Stimulated activated memory B cell treated with anti-CD40 and anti-IgM and Interleukin-4, amounts not matched to agents 10 μg/mL and 1 μg/mL and 100 μg/mL, for 72 hours (primary cell): ENCODE measurements around the gene PMS2.
"Not testable (repeated sequence)": the region's sequence is repeated elsewhere in the genome, so short reads cannot be mapped to it uniquely, and the experiment has no call there.

Experiments used
- ATAC-seq: fragments of 150-1000 bp; cut with Tn5 transposase; 2 replicates; pipeline ENCODE4 v1.10.0; 2021
- H3K27ac Mint-ChIP-seq: one replicate; pipeline ENCODE4 v1.8.0; 2022; ENCODE audit warnings: mild to moderate bottlenecking, mixed read lengths
- H3K27me3 Mint-ChIP-seq: one replicate; pipeline ENCODE4 v1.8.0; 2022; ENCODE audit warnings: mixed read lengths
- H3K36me3 Mint-ChIP-seq: one replicate; pipeline ENCODE4 v1.8.0; 2022; ENCODE audit warnings: mixed read lengths
- H3K4me1 Mint-ChIP-seq: one replicate; pipeline ENCODE4 v1.8.0; 2022; ENCODE audit warnings: mixed read lengths
- H3K4me3 Mint-ChIP-seq: one replicate; pipeline ENCODE4 v1.8.0; 2022; ENCODE audit warnings: mild to moderate bottlenecking, moderate library complexity, mixed read lengths
- H3K9me3 Mint-ChIP-seq: one replicate; pipeline ENCODE4 v1.8.0; 2022; ENCODE audit warnings: mixed read lengths

Gene PMS2

GRCh38 chr7:5987061-5987460 is 21.8 kb downstream of the PMS2 start:
- H3K4me1 Mint-ChIP-seq, H3K27me3 Mint-ChIP-seq, H3K4me3 Mint-ChIP-seq, H3K9me3 Mint-ChIP-seq, H3K27ac Mint-ChIP-seq, ATAC-seq: not testable (repeated sequence)
- peaks cover 16% of the 10 kb centered on the region for H3K36me3 Mint-ChIP-seq

GRCh38 chr7:5979680-5980314 is 29.1 kb downstream of the PMS2 start:
- H3K4me3 Mint-ChIP-seq, H3K27ac Mint-ChIP-seq, H3K9me3 Mint-ChIP-seq, ATAC-seq, H3K4me1 Mint-ChIP-seq, H3K27me3 Mint-ChIP-seq: not testable (repeated sequence)
- H3K36me3 Mint-ChIP-seq = peaks cover 12% of the 10 kb centered on the region

DNA sequence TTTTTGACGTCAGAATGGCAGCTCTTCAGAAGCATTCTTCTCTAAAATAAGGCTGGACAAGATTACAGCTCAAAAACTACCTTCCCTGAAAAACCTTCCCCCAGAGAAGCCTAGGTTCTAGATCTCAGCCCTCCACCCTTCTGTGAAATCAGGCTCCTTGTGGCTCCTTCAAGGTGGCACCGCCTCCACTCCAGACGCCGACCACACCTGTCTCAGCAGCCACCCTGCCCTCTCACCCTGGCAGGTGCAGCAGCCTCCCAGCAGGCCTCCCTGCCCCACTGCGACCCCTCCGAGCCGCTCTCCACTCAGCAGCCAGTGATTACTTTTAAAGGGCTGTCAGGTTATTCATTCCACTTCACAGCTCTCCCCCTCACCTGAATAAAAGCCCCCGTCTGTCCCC is 35.3 kb downstream of the PMS2 start:
- not testable (repeated sequence) for H3K36me3 Mint-ChIP-seq, H3K4me1 Mint-ChIP-seq, H3K9me3 Mint-ChIP-seq, H3K27ac Mint-ChIP-seq, H3K4me3 Mint-ChIP-seq, ATAC-seq, H3K27me3 Mint-ChIP-seq

DNA sequence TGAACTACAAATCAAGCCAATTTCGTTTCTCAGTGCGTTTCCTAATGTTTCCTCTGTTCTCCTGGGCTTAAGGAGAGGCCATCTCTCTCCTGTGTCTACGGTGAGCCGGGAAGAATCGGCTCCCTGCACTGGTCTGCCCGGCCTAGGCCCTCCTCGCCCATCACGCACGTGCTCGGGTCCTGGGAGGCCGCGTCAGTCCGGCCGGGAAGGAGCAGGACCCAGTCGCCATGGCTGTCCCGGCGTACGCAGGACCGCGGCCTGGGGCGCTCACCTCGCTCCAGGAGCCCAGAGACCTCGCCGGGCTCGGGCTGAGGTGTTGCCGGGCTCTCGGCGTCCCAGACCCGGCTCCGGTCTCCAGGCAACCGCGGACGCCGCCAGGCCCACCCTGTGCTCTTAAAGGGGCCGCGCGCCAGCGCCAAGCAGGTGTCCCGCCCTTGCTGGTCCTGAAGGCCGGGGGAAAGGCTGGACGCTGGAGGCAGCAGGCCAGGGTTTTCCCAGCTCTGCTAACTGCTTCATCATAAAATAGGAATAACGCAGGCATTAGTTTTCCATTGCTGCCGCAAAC is 38.4 kb downstream of the PMS2 start, which contains the start of gene RSPH10B:
TSS of gene RSPH10B (minus strand) at position 343 of the 565 bp plus-strand sequence. CDS start 3,573 bp downstream, outside the sequence.
- H3K27me3 Mint-ChIP-seq, H3K4me3 Mint-ChIP-seq, H3K9me3 Mint-ChIP-seq, H3K36me3 Mint-ChIP-seq, H3K4me1 Mint-ChIP-seq, H3K27ac Mint-ChIP-seq: not testable (repeated sequence)
- peak; percentile 38 for ATAC-seq

DNA sequence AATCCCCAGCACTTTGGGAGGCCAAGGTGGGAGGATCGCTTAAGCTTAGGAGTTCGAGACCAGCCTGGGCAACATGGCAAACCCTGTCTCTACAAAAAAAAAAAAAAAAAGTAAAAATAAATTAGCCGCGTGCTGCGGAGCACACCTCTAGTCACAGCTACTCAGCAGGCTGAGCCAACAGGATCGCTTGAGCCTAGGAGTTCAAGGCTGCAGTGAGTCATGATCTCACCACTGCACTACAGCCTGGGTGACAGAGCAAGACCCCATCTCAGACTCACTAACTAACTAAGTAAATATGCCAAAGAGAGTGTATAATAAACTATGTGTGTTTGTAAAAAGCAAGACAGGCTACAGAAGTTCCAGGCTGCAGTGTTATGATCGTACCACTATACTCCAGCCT is 45.0 kb downstream of the PMS2 start:
- H3K4me1 Mint-ChIP-seq, H3K36me3 Mint-ChIP-seq, H3K27ac Mint-ChIP-seq, H3K27me3 Mint-ChIP-seq, ATAC-seq, H3K9me3 Mint-ChIP-seq, H3K4me3 Mint-ChIP-seq: not testable (repeated sequence)

DNA sequence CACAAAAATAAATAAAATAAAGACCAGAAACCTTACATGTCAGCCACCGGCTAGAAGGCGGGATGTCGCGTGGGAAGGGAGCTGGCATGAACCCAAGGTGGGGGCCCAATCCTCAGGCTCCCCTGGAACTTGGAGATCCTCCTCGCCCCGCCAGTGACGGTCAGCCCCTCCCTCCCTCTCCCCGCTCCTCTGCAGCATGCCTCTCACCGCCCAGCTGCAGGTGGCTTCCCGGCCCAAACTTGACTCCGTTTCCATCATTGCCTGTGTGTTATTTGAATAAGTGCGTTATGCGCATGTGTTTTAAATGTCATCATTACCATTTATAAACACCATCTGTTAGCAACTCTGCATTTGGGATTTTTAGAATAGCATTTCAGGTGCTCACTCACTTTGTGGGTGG is 45.6 kb downstream of the PMS2 start:
- not testable (repeated sequence) for H3K9me3 Mint-ChIP-seq, H3K27me3 Mint-ChIP-seq, H3K27ac Mint-ChIP-seq, H3K4me3 Mint-ChIP-seq, ATAC-seq, H3K36me3 Mint-ChIP-seq, H3K4me1 Mint-ChIP-seq

DNA sequence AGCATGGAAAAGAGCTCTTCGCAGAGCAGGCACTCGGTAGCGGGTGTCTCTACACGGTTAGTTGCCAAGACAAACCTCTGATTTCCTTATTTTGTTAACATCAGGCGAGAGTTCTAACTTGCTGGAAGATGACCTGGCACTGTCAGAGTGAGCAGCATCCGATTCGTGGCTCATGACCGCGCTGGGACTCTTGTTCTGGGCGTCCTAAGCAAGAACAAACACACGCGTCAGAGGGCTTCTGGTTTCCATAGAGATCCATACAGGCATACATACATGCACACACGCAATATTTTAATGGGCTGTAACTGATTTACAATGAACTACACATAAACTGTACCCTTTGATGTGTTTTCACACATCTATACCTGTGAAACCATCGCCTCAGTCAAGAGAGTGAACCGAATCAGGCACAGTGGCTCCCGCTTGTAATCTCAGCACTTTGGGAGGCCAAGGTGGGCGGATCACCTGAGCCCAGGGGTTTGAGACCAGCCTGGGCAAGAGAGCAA is 73.9 kb downstream of the PMS2 start:
- H3K36me3 Mint-ChIP-seq, H3K4me1 Mint-ChIP-seq, H3K27ac Mint-ChIP-seq, H3K27me3 Mint-ChIP-seq, H3K9me3 Mint-ChIP-seq, H3K4me3 Mint-ChIP-seq, ATAC-seq: not testable (repeated sequence)

- not testable (repeated sequence) for H3K4me3 Mint-ChIP-seq, H3K4me1 Mint-ChIP-seq, H3K27ac Mint-ChIP-seq, H3K27me3 Mint-ChIP-seq, H3K9me3 Mint-ChIP-seq, H3K36me3 Mint-ChIP-seq
- peak; percentile 51 for ATAC-seq
Measured at GRCh38 chr7:5931905-5932644, 76.8 kb downstream of the PMS2 start.

DNA sequence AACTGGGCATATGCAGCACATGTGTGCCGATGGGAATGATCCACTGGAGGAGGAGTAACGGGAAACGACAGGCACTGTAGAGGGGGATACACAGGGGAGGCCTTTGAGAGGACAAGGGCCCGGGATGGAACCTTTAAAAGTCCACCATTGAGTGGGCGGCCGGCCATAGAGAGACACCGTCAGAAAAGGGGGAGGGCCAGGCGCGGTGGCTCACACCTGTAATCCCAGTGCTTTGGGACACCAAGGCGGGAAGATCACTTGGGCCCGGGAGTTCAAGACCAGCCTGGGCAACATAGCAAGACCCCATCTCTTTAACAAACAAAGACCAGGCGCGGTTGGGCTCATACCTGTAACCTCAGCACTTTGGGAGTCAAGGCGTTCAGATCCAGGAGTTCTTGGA is 77.6 kb downstream of the PMS2 start:
- H3K9me3 Mint-ChIP-seq, H3K27ac Mint-ChIP-seq, H3K27me3 Mint-ChIP-seq, ATAC-seq, H3K36me3 Mint-ChIP-seq, H3K4me1 Mint-ChIP-seq, H3K4me3 Mint-ChIP-seq: not testable (repeated sequence)

GRCh38 chr7:5930290-5930689 is 78.6 kb downstream of the PMS2 start:
- not testable (repeated sequence) for H3K4me1 Mint-ChIP-seq, H3K4me3 Mint-ChIP-seq, H3K27ac Mint-ChIP-seq, H3K27me3 Mint-ChIP-seq, ATAC-seq, H3K36me3 Mint-ChIP-seq, H3K9me3 Mint-ChIP-seq

- ATAC-seq = not testable (repeated sequence)
Measured at GRCh38 chr7:5926263-5926870, 82.5 kb downstream of the PMS2 start.

GRCh38 chr7:5924630-5925029 is 84.2 kb downstream of the PMS2 start:
- not testable (repeated sequence) for H3K27me3 Mint-ChIP-seq, ATAC-seq

More at GRCh38 chr7:5926263-5926870, 82.5 kb downstream of the PMS2 start:
- H3K27me3 Mint-ChIP-seq, H3K36me3 Mint-ChIP-seq, H3K9me3 Mint-ChIP-seq, H3K4me3 Mint-ChIP-seq, H3K4me1 Mint-ChIP-seq, H3K27ac Mint-ChIP-seq: not testable (repeated sequence)

DNA sequence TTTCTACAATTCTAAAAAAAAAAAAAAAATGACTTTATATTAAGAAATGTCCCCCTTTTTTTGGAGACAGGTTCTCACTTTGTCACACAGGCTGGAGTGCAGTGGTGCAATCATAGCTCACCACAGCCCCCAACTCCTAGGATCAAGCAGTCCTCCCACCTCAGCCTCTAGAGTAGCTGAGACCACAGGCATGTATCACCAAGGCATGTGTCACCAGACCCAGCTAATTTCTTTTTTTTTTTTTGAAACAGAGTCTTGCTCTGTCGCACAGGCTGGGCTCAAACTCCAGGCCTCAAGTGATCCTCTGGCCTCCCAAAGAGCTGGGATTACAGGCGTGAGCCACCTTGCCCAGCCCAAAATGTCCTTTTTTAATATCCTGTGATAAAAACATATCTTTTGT is 84.7 kb downstream of the PMS2 start:
- H3K4me3 Mint-ChIP-seq, H3K27me3 Mint-ChIP-seq, H3K36me3 Mint-ChIP-seq, ATAC-seq, H3K27ac Mint-ChIP-seq, H3K4me1 Mint-ChIP-seq, H3K9me3 Mint-ChIP-seq: not testable (repeated sequence)

More at GRCh38 chr7:5924630-5925029, 84.2 kb downstream of the PMS2 start:
- not testable (repeated sequence) for H3K4me1 Mint-ChIP-seq, H3K9me3 Mint-ChIP-seq, H3K36me3 Mint-ChIP-seq, H3K4me3 Mint-ChIP-seq, H3K27ac Mint-ChIP-seq
